NCI-H510A treated with DMSO at 0.1 percent for 48 hours (cell line): ENCODE measurements around the gene UIMC1.
"Not testable (repeated sequence)": the region's sequence is repeated elsewhere in the genome, so short reads cannot be mapped to it uniquely, and the experiment has no call there.

Source experiments
- DNase-seq: peaks from one replicate; lab custom pipeline; 2025; lab: John Stamatoyannopoulos, UW

Gene UIMC1

DNA sequence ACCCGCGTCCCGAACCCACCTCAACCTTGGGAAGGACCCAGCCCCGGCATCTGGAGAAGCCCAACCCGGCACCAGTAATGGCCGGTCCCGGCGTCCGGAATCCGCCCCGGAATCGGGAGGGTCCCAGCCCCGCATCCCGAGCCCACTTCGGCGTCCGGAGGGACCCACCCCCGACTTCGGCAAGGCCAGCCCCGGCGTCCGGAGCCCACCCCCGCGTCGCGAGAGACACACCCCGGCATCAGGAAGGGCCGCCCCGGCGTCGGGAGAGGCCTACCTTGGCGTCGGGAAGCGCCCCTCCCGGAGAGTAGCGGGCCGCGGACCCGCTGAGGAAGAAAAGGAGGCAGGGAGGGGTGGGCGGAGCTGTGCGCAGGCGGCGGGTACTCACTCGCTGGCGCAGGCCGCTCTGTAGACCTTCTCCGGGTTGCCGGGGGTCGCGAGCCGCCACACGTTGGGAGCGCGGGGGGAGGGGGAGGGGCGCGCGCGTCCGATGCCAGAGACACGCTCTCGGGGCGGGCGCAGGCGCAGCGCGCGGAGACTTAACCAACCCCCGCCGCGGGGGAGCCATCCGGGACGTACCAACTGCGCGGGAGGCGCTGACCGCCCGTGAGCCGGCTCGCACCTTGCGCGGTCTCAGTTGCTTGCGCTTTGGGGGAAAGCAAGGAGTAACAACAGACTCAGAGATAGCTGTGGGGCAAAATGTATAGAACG lies at the start of gene UIMC1:
Gene UIMC1 (minus strand): TSS at position 515 of the 708 bp plus-strand sequence. CDS start 24,164 bp downstream, outside the sequence.
- peak; percentile 85 for DNase-seq

DNA sequence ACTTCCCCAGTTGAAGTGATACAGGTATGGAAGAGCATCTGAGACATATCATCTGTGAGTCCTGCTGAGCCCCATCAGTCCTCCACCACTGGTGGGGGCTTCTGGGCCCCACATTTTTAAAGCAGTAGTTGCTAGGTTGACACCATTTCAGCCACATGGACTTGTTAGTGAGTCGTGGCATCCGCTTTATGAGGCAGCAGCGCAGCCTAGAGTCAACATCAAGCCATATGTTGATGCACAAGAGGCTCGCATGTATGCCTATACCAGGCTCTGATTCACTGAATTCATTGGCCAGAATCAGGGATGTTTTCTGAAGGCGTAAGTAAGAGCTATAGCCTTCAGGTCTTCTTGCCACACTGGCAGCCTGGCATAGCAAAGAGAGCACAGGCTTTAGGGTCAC lies 42.7 kb upstream of the UIMC1 start:
- DNase-seq, result no peak

DNA sequence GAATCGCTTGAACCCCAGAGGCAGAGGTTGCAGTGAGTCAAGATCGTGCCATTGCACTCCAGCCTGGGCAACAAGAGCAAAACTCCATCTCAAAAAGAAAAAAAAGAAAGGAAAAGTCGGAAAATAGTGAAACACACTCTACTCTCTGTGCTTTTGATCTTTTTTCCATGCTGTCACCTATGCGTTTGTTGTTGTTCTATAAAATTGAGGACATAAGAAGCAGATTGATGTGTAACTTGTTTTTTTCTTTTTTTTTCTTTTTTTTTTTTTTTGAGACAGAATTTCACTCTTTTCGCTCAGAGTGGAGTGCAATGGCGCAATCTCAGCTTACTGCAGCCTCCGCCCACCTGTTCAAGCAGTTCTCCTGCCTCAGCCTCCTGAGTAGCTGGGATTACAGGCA lies 42.0 kb upstream of the UIMC1 start:
- DNase-seq, result not testable (repeated sequence)

DNA sequence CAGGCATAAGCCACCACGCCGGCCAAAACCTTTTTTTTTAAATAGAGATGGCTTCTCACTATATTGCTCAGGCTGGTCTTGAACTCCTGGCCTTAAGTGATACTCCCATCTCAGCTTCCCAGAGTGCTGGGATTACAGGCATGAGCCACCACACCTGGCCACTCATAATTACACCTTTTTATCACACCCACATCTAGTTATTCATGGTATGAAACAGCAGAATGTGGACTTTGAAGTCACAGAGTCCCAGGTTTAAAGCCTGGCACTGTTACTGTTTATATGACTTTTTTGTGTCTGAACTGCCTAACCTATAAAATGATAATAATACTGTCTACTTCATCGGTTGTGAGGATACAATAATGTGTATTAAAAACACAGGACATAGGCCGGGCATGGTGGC lies 39.1 kb upstream of the UIMC1 start:
- DNase-seq, result no peak

DNA sequence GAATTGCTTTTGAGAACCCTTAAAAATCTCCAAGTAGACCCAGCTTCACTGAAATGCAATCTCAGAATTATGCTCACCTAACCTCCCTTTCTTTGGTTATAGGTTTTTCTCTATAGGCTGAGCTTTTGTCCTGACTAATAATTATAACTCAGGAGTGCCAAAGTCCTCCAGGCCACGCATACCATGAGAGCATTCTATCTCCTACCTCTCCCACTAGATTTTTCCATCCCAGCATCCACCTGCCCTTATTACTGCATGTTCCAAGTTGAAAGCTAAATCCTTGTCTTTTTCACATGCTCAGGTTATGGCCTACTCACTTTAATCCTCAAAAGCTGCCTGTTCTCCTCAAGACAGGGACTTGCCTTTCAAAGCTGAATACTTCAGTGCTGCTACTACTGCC lies 38.1 kb upstream of the UIMC1 start:
- DNase-seq, result no peak

DNA sequence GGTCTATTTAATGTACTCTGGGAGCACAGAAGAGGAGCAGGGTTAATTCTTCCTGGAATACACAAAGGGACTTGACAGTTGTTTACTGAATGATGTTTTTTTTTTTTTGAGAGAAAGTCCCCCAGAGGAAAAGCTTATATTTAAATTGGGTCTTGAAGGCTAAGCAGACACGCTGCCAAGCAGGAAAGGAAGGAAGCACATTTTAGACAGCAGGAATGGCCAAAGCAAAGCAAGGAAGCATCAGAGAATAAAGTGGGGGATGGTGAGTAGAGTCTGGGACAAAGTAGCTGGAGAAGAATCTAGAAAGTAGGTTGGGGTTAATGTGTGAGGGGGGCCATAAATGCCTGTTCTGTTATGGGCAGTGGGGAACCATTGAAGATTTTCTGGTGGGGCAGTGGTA lies 37.4 kb upstream of the UIMC1 start:
- no peak for DNase-seq

DNA sequence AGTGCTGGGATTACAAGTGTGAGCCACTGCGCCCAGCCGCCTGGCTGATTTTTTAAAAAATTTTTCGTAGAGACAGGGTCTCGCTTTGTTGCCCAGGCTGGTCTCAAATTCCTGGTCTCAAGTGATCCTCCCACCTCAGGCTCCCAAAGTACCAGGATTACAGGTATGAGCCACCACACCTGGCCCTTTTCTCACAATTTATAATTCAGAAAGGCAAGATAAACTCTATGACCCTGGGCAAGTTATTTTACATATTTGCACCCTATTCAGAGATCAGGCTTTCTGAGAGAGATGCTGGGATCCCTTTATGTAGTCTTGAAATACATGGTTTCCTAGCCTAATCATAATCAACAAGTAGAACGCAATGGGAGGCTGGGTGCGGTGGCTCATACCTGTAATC lies 36.5 kb upstream of the UIMC1 start:
- DNase-seq, result no peak

DNA sequence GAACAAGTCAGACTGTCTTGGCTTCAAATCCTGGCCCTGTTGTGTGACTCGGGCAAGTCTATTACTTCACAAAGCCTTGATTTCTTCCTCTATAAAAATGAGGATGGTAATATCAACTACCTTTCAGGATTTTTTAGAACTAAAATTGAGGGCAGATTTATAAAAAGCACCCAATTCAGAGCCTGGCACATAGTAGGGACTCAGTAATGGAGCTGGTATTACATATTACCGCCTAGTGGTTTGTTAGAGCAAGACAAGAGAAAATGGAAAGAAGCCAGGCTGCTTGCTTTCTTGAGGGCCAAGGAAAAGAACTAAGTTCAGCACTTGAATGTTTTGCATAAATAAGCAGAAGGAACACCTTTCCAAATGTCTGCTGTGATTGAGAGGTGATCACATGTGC lies 35.4 kb upstream of the UIMC1 start:
- no peak for DNase-seq

DNA sequence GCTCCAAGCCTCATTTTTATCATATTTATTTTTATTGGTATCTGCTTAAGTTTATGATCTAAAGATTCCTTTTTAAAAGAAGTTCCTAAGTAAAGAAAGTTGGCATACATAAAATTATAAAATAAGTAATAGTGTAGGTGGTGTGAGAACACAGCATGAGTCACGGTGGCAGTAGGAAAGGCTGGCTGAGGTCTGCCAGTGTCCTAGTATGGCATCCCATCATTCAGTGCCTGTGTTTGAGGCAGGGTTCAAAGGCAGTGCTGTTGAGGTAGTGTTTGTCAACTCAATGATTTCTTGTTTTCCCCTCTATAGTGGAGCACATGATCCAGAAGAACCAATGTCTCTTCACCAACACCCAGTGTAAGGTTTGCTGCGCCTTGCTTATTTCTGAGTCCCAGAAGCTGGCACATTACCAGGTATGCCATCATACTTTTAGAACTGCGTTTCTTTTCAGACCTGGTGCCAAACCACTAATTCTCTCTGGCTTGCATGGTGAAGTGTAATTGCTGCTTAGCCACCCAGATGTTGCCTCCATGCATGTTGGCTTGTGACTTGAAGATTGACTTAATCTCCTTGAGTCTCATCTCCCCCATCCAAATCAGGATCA lies 34.3 kb upstream of the UIMC1 start:
- no peak for DNase-seq

DNA sequence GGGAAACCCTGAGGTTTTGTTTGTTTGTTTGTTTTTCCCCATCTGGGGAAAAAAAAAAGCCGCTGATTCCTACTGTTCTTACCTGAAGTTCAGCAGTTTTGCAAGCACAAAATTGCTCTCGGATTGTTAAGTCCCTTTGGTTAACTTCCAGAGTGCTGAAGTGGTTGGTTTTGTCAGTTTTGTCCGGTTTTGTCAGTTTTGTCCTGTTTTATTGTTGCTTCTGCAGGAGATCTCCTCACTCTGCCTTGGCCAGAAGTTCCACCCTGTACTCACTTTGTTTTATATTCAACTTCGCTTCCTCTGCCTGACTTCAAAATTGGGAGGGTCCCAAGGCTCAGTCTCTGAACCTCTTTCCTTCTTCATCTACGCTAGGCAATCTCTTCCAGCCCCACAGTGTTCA lies 30.3 kb upstream of the UIMC1 start:
- DNase-seq, result no peak

DNA sequence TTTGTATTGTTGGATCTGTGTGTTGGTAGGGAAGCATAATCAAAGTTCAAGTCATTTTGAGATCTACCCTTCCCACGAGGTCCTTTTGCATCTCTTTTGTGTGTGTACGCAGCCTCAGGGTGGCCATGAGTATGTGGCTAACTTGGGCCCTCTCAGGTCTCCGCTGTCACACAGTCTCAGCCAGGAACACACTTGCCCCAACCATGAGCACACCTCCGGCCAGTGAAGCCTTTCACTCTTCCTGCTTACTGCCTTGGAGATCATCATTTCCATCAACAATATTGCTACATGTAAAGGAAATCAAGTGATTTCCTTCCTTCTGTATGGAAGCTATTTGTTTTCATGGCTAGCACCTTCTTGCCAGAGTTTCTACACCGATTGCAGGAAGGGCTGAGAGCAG lies 29.9 kb upstream of the UIMC1 start:
- DNase-seq, result no peak

DNA sequence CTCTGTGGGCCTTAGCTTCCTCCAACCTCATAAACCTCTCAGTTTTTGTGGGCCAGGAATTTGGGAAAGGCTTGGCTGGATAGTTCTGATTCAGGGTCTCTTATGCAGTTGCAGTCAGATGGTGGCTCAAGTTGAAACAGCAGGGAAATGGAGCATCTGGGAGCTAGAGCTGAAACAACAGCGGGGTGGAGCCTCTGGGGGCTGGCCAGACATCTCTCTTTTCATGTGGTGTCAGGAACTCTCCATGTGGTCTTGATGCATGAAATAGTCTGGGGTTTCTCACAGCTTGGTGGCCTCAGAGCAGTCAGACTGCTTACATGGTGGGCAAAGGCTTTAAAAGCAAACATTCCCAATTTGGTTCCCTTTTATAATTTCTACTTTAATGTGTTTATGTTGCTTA lies 29.4 kb upstream of the UIMC1 start:
- DNase-seq, result no peak

DNA sequence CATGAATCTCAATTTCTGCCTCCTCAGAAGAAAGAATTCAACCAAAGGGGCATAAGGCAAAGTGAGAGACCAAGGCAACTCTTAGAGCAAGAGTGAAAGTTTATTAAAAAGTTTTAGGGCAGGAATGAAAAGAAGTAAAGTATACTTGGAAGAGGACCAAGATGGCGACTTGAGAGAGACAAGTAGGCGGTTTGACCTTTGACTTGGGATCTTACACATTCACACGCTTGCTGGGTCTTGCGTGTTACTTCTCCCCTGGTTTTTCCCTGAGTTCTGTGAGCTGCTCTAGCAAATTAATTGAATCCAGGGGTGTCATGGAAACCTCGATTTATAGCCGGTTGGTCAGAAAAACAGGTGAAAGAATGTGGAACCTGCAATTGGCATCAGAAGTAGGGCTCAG lies 22.9 kb upstream of the UIMC1 start:
- no peak for DNase-seq

DNA sequence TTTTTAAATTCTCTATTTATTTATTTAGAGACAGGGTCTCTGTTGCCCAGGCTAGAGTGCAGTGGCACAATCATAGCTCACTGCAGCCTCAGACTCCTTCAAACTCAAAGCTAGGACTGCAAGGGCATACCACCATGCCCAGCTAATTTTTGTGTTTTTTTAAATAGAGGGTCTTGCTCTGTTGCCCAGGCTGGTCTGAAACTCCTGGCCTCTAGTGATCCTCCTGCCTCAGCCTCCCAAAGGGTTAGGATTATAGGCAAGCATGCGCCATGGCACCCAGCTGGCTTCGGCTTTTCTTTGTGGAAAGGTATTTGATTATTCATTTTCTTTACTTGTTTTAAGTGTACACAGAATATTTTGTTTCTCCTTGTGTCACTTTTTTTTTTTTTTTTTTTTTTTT lies 21.1 kb upstream of the UIMC1 start:
- no peak for DNase-seq

DNA sequence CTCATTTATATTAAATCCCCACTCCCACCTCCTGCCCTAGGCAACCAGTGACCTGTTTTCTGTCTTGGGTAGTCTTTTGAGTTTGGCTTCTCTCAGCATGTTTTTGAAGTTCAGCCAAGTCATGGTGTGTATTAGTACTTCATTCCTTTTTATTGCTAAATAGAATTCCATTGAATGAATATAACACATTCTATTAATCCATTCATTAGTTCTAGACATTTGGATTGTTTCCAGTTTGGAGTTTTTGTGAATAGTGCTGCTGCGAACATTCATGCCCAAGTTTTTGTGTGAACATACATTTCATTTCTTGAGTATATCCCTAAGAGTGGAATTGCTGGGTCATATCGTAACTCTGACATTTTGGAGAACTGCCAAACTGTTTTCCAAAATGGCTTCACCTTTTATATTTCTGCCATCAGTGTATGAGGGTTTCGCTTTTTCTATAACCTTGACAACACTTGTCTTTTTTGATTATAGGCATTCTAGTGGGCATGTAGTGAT lies 18.6 kb upstream of the UIMC1 start:
- DNase-seq, result no peak

DNA sequence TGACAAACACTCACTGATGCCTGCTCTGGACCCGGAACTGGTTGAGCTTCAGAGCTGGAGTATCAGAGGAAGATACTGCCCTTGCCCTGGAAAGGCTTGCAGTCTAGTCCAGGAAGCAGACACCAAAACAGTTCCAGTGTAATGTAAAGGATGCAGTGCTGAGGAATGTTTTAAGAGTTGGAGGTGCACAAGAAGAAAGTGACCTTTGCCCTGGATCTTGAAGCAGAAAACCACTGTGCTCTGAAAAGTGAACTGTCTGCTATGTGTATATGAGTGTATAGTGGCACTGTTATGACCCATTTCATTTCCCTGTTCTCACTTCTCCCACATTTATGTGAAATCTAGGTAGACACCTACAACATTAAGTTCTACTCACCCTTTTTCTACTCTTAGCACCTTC lies 18.0 kb upstream of the UIMC1 start:
- DNase-seq, result no peak

DNA sequence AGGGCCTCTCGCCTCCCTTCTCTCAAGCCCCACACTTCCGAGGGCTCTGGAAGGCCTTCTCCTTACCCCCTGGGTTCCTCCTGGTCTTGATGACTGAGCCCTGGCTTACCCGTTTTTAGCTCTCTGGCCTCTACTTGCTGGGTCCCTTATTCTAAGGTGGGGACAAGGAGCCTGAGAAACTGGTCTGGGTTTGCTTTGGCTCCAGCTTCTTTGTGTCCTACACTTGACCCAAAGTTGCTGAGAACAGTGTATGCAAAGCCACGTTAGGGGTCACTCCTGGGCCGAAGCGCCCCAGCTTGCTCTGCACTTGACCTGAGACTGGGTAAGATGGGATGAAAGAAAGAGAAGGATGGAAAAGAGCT lies 16.7 kb upstream of the UIMC1 start:
- DNase-seq, result no peak

DNA sequence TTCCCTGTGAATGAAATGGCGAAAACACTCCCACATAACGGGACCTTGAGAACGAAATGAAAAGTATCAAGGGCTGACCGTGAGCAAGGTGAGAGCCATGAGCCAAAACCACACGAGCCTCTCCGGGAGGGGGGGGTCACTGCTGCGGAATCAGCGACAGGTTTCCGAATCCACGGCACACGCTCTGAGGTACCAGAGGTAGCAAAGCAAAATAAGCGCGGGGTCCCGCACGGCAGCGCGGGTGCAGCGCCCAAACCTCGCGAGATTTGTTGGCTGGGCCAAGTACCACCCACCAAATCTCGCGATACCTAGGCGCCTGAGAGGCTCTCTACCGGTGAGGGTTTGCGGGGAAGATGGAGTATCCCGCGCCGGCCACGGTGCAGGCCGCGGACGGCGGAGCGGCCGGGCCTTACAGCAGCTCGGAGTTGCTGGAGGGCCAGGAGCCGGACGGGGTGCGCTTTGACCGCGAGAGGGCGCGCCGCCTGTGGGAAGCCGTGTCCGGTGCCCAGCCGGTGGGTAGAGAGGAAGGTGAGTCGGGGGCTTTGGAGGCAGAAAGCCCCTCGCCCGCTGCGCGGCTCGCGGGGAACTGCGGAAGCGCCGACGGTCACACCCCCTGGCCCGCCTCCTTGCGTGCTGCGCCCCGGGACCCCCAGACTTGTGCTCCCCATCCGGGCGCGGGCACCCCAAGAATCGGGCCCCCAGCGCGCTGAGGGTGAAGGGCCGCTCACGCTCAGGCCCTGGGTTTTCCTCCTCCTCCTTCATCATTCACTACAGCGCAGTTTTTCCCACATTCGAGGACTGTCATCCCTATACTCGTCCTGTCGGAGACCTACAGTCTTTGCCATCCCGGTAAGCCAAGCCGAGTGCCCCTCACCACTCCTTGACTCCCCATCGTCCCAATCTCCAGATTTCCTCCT lies 16.1 kb upstream of the UIMC1 start, which contains the start of gene ZNF346:
Gene ZNF346 (plus strand): TSS at position 311 of the 917 bp plus-strand sequence. CDS start 43 bp downstream, at position 354.
- peak; percentile 81 for DNase-seq

DNA sequence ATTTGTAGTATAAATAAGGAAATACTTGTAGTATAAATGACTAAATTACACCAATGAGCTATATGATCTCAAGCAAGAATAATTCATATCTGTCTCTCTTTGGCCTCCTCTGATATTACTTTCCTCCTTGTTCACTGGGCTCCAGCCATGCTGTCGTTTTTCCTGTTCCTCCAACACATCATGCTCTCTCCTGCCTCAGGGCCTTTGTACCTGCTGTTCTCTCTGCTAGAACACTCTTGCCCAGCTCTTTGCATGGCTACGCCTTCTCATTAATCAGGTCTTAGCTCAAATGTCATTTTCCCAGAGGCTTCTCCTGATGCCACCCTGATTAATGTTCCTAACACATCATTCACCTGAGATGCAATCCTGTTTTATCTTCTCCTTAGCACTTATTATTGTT lies 13.5 kb upstream of the UIMC1 start:
- DNase-seq, result no peak

DNA sequence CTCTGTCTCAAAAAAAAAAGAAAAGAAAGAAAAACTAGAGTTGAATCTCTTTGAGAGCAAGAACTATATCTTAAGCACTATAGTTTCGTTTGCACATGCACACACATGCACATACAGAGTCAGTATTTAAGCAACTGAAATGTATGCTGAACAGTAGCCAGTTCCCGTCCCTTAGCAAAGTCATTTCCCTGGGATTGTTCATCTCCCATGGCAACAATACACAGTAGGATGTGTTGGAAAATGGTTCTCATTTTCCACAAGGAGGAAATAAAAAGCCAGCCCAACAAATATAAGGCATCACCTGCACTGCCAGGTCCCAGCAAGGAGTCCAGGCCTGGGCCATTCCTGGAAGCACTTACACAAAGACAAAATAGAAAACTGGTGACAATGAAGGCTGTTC lies 11.8 kb upstream of the UIMC1 start:
- no peak for DNase-seq

DNA sequence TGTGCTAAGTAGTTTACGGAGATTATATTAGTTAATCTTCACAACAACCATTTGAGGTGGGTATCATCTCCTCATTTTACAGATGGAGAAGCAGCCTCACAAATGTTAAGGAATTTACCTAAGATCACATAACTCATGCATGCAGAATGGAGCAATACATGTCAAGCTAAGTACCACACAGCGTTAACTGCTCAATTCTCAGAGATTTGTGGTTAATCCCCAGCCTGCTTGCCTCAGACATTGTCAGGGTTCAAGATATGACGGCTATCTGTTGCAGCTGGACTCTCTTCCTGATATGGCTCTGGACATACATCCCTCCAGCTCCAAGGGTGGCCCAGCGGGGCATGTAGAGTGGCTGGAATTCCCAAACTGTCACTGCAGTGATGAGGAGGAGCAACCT lies 8.6 kb upstream of the UIMC1 start:
- DNase-seq, result no peak

DNA sequence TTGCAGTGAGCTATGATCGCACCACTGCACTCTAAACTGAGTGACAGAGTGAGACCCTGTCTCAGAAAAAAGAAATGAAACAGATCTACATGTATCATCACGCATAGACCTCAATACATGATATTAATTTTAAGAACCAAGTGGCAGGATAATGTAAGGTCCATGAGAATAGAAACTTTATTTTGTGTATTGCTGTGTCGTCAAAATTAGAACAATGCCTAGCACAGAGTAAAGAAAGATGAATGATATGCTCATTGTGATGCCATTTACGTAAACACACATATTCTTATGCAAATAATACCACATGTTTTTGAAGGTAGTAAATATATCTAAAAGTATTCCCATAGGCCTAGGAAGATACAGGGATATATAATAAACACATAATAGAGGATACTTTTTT lies 3.6 kb upstream of the UIMC1 start:
- DNase-seq, result no peak

DNA sequence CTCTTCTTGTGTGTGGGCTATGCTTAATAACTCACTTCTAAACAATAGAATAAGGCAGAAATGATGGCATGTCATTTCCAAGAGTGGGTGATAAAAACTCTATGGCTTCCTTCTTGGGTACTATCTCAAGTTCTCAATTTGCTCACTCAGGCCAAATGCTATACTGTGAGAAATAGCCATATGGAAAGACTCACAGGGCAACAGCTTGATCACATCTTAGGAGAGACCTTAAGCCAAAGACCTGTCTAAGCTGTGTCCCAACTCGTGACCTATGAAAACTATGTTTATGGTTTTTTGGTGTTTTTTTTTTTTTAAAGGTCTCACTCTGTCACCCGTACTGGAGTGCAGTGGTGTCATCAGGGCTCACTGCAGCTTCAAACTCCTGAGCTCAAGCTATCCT lies 2.1 kb upstream of the UIMC1 start:
- no peak for DNase-seq
